Breast epithelium (tissue), 4 donors: ENCODE results near the gene AEN. TPM values are rescaled to one million over a fixed set of nuclear protein-coding genes. Genes with fewer than 3 reads are reported as not detected.

Source experiments
- DNase-seq, 2 donors: peaks; one replicate each; pipeline ENCODE4 v3.0.0-alpha.2; 2019; ENCODE audit warnings: low spot score in 2 of 2
- H3K27ac ChIP-seq, 2 donors: fragments of 200-600 bp; sonication (generic) in 1 of 2; one replicate each; pipeline ENCODE4 v1.5.1; 2016 to 2019; ENCODE audit warnings: mild to moderate bottlenecking in 1 of 2
- H3K27me3 ChIP-seq, 2 donors: fragments of 200-600 bp; sonication (generic) in 1 of 2; one replicate each; pipeline versions ENCODE4 v1.5.1 to v1.6.0; 2017 to 2019; ENCODE audit warnings: control low read depth in 1 of 2, mild to moderate bottlenecking in 1 of 2
- H3K36me3 ChIP-seq: fragments of 200-600 bp; one replicate; pipeline ENCODE4 v1.5.1; 2019
- H3K4me1 ChIP-seq, 2 donors: fragments of 200-600 bp; sonication (generic); one replicate each; pipeline ENCODE4 v1.5.1; 2016 to 2019; ENCODE audit warnings: control low read depth in 1 of 2
- H3K4me3 ChIP-seq, 3 donors: fragments of 200-600 bp; sonication (generic); 1 replicate in 2 of 3; 2 replicates in 1 of 3; pipeline ENCODE4 v1.5.1; 2016 to 2019; ENCODE audit warnings: mild to moderate bottlenecking in 3 of 3, moderate library complexity in 2 of 3
- H3K9me3 ChIP-seq, 2 donors: fragments of 200-600 bp; sonication (generic) in 1 of 2; one replicate each; pipeline ENCODE4 v1.5.1; 2016 to 2019; ENCODE audit warnings: control low read depth in 1 of 2
- CTCF ChIP-seq, 3 donors: fragments of 450-650 bp; IDR thresholded peaks; one replicate each; pipeline ENCODE4 v1.5.1; 2016 to 2017; ENCODE audit warnings: antibody characterized with exemption in 3 of 3, mild to moderate bottlenecking in 3 of 3, moderate library complexity in 3 of 3
- POLR2A ChIP-seq: fragments of 450-650 bp; IDR thresholded peaks from one replicate; pipeline ENCODE4 v1.6.1; 2016; ENCODE audit warnings: antibody characterized with exemption, mild to moderate bottlenecking, moderate library complexity
- POLR2AphosphoS5 ChIP-seq, 3 donors: sonication (generic); formaldehyde crosslinking; IDR thresholded peaks; one replicate each; pipeline ENCODE4 v1.6.1; 2017; ENCODE audit warnings: antibody characterized with exemption in 3 of 3
- intact Hi-C: fragments of 100-400 bp; cut with DNase I; formaldehyde crosslinking; loops from one replicate; pipeline ENCODE4 v1.15.1; 2023; ENCODE audit warnings: low total_unique reads
- total RNA-seq, 3 donors: library from RNA; depleted of rRNA; stranded (reverse); fragments of >200 nt; gene quantifications; one replicate each; pipeline ENCODE4 v1.1.0, GENCODE V29; 2016

Gene AEN
- total RNA-seq, 3 donors from 2014 or later, result 11.7 to 21.6 (median 18.1) TPM

GRCh38 chr15:88680241-88681001, 59.3 kb downstream of the AEN start:
- Histone ChIP-seq H3K4me1 (no peaks in the 10 kb centered on the region), H3K27ac (no peak overlapping the region), H3K36me3 (no peaks in the 10 kb centered on the region), H3K4me3 (no peak overlapping the region), H3K27me3 (no peaks in the 10 kb centered on the region), H3K9me3 (no peaks in the 10 kb centered on the region)
- intact Hi-C loops, result no loop called here
- no peak for TF ChIP-seq POLR2AphosphoS5 (IDR thresholded peaks at IDR 0.05)
- no peak for DNase-seq

- no peaks in the 10 kb centered on the region for H3K9me3 ChIP-seq
- intact Hi-C loops, result no loop called here
Observed at GRCh38 chr15:88681610-88682221, 60.6 kb downstream of the AEN start.

More at GRCh38 chr15:88681610-88682221, 60.6 kb downstream of the AEN start:
- H3K4me1 ChIP-seq, result no peaks in the 10 kb centered on the region
- no peaks in the 10 kb centered on the region for H3K36me3 ChIP-seq
- TF ChIP-seq POLR2A (no peak), CTCF (IDR thresholded peaks at IDR 0.05) (no peak), POLR2AphosphoS5 (IDR thresholded peaks at IDR 0.05) (no peak)
- no peak overlapping the region for H3K27ac ChIP-seq
- DNase-seq, result no peak
- no peak overlapping the region for H3K4me3 ChIP-seq
- H3K27me3 ChIP-seq, result no peaks in the 10 kb centered on the region

Other genes starting within 250 kb of the AEN start
- 10 to 100 TPM; 19.0 to 25.0 (median 20.8) TPM for gene MRPL46, start 154.0 kb upstream of the AEN start, total RNA-seq
- 10 to 100 TPM; 23.4 to 26.7 (median 25.6) TPM for gene MRPS11, start 153.6 kb upstream of the AEN start, total RNA-seq
- 10 to 100 TPM in 2 of 3 donors, 1 to 10 TPM in 1; 7.2 to 19.6 (median 12.1) TPM for gene DET1, start 74.7 kb upstream of the AEN start, total RNA-seq
- 10 to 100 TPM in 2 of 3 donors, 1 to 10 TPM in 1; 7.4 to 34.4 (median 18.6) TPM for gene ISG20, start 17.7 kb downstream of the AEN start, total RNA-seq
- under 1 TPM in 1 of 3 donors, not detected in 2; under 0.01 TPM for gene ACAN, start 182.1 kb downstream of the AEN start, total RNA-seq